Fibroblast of pulmonary artery (primary cell): Measurements from ENCODE around the gene HSPG2.
"Not testable (repeated sequence)": the region's sequence is repeated elsewhere in the genome, so short reads cannot be mapped to it uniquely, and the experiment has no call there.

Experiments used
- DNase-seq: peaks from one replicate; pipeline ENCODE4 v3.0.0-alpha.2; 2010; ENCODE audit warnings: low read depth
- H3K4me3 ChIP-seq: replicated peaks from 2 replicates; pipeline ENCODE4 v1.5.1; 2011; ENCODE audit warnings: low read depth, mild to moderate bottlenecking, control low read depth, low read length, moderate library complexity
- CTCF ChIP-seq: IDR thresholded peaks from 2 replicates; pipeline ENCODE4 v1.5.1; 2011; ENCODE audit warnings: mild to moderate bottlenecking, control low read depth, low read length, inconsistent platforms; ENCODE audit errors: missing control alignments

Gene HSPG2

GRCh38 chr1:21827141-21827679, 109.9 kb downstream of the HSPG2 start:
- DNase-seq = no peak
- H3K4me3 ChIP-seq = no peak overlapping the region
- no peak for TF ChIP-seq CTCF

- DNase-seq, H3K4me3 ChIP-seq: not testable (repeated sequence)
Observed at GRCh38 chr1:21826694-21827093, 110.4 kb downstream of the HSPG2 start.

GRCh38 chr1:21825393-21825792, 111.7 kb downstream of the HSPG2 start:
- DNase-seq = no peak
- TF ChIP-seq CTCF = no peak

GRCh38 chr1:21824926-21825325, 112.2 kb downstream of the HSPG2 start:
- no peak for TF ChIP-seq CTCF
- H3K4me3 ChIP-seq = no peak overlapping the region
- DNase-seq = no peak

More at GRCh38 chr1:21825393-21825792, 111.7 kb downstream of the HSPG2 start:
- H3K4me3 ChIP-seq = no peak overlapping the region

- no peak overlapping the region for H3K4me3 ChIP-seq
- no peak for TF ChIP-seq CTCF
- DNase-seq = no peak
Observed at GRCh38 chr1:21823980-21824702, 113.0 kb downstream of the HSPG2 start.

GRCh38 chr1:21823206-21823979, 113.7 kb downstream of the HSPG2 start:
- no peak for TF ChIP-seq CTCF
- no peak overlapping the region for H3K4me3 ChIP-seq
- DNase-seq = no peak

GRCh38 chr1:21822349-21822748, 114.8 kb downstream of the HSPG2 start:
- TF ChIP-seq CTCF = no peak
- DNase-seq = no peak
- H3K4me3 ChIP-seq = no peak overlapping the region
